Epidermal melanocyte (primary cell): Measurements from ENCODE around the gene SIRT7.

Experiments used
- DNase-seq: peaks from one replicate; pipeline ENCODE4 v3.0.0; 2011; ENCODE audit warnings: low spot score; ENCODE audit not compliant: insufficient read length

SIRT7 gene

GRCh38 chr17:81906476-81907218 is 11.3 kb downstream of the SIRT7 start:
- DNase-seq, result no peak

GRCh38 chr17:81905993-81906392 is 12.0 kb downstream of the SIRT7 start:
- DNase-seq, result no peak

GRCh38 chr17:81905424-81905875 is 12.5 kb downstream of the SIRT7 start:
- no peak for DNase-seq

GRCh38 chr17:81904600-81905423 is 13.2 kb downstream of the SIRT7 start:
- no peak for DNase-seq

- no peak for DNase-seq
Measured at GRCh38 chr17:81903896-81904599, 13.9 kb downstream of the SIRT7 start.

- DNase-seq, result no peak
Measured at GRCh38 chr17:81903415-81903831, 14.6 kb downstream of the SIRT7 start.

- no peak for DNase-seq
Measured at GRCh38 chr17:81902653-81903414, 15.1 kb downstream of the SIRT7 start.

- DNase-seq, result no peak
Measured at GRCh38 chr17:81902023-81902652, 15.8 kb downstream of the SIRT7 start, which contains the start of gene NPB. TSS of gene NPB (plus strand) at chr17:81902238. CDS start at chr17:81902278, 40 bp downstream.

- no peak for DNase-seq
Measured at GRCh38 chr17:81901167-81902022, 16.6 kb downstream of the SIRT7 start.

- DNase-seq, result no peak
Measured at GRCh38 chr17:81900181-81900820, 17.7 kb downstream of the SIRT7 start.

GRCh38 chr17:81899514-81900166 is 18.3 kb downstream of the SIRT7 start:
- DNase-seq, result no peak

- DNase-seq, result no peak
Measured at GRCh38 chr17:81898885-81899284, 19.1 kb downstream of the SIRT7 start.

GRCh38 chr17:81898029-81898866 is 19.7 kb downstream of the SIRT7 start:
- DNase-seq, result no peak

GRCh38 chr17:81895400-81895799 is 22.6 kb downstream of the SIRT7 start:
- no peak for DNase-seq

GRCh38 chr17:81891303-81891552 is 26.7 kb downstream of the SIRT7 start:
- DNase-seq, result no peak

GRCh38 chr17:81890447-81891302 is 27.3 kb downstream of the SIRT7 start:
- no peak for DNase-seq

- DNase-seq, result no peak
Measured at GRCh38 chr17:81889602-81890001, 28.4 kb downstream of the SIRT7 start.
